Esophagus muscularis mucosa (tissue), 4 donors: Measurements from ENCODE around the gene EFL1.
"Not testable (repeated sequence)": the region's sequence is repeated elsewhere in the genome, so short reads cannot be mapped to it uniquely, and the experiment has no call there.

Source experiments
- EP300 ChIP-seq: sonication (generic); formaldehyde crosslinking; IDR thresholded peaks from one replicate; pipeline ENCODE4 v1.6.1; 2017; ENCODE audit warnings: antibody characterized with exemption
- POLR2A ChIP-seq: fragments of 450-650 bp; IDR thresholded peaks from one replicate; pipeline ENCODE4 v1.6.1; 2017; ENCODE audit warnings: antibody characterized with exemption, moderate library complexity, mild to moderate bottlenecking, low read depth
- POLR2AphosphoS5 ChIP-seq, 2 donors: sonication (generic); formaldehyde crosslinking; IDR thresholded peaks; one replicate each; pipeline ENCODE4 v1.6.1; 2017; ENCODE audit warnings: antibody characterized with exemption in 2 of 2
- TF ChIP-seq, protein P1 (sequence below), 3 experiments: fragments of 200-600 bp in 2 of 3; fragments of 450-650 bp in 1 of 3; sonication (generic) in 2 of 3; IDR thresholded peaks; one replicate each; pipeline ENCODE4 v1.5.1; 2017 to 2019; ENCODE audit warnings: antibody characterized with exemption in 3 of 3, mild to moderate bottlenecking in 2 of 3, moderate library complexity in 1 of 3

DNA sequence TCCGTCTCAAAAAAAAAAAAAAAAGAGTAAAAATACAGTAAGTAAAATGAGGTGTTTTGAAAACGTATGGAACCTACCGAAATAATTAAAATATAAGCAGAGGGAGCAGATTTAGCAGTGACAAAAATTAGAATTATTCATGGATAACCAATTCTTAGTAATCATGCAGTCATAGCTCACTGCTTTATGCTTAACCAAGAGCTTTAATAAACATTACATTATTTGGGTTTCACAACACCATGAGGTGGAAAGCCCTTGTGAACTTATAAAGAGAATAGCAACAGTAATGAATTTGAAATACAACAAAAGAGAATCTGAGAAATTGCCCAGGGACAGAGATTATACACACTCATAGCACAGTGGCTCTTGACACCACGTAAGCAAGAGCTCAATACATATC lies 70.1 kb downstream of the EFL1 start:
- TF ChIP-seq, protein P1, sequence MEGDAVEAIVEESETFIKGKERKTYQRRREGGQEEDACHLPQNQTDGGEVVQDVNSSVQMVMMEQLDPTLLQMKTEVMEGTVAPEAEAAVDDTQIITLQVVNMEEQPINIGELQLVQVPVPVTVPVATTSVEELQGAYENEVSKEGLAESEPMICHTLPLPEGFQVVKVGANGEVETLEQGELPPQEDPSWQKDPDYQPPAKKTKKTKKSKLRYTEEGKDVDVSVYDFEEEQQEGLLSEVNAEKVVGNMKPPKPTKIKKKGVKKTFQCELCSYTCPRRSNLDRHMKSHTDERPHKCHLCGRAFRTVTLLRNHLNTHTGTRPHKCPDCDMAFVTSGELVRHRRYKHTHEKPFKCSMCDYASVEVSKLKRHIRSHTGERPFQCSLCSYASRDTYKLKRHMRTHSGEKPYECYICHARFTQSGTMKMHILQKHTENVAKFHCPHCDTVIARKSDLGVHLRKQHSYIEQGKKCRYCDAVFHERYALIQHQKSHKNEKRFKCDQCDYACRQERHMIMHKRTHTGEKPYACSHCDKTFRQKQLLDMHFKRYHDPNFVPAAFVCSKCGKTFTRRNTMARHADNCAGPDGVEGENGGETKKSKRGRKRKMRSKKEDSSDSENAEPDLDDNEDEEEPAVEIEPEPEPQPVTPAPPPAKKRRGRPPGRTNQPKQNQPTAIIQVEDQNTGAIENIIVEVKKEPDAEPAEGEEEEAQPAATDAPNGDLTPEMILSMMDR (IDR thresholded peaks at IDR 0.05): not testable (repeated sequence)
- TF ChIP-seq POLR2AphosphoS5 (IDR thresholded peaks at IDR 0.05); POLR2A; EP300: not testable (repeated sequence)
